Psoas muscle (tissue), 8 donors: ENCODE results near the gene ALK. TPM values are rescaled to one million over a fixed set of nuclear protein-coding genes. Genes with fewer than 3 reads are reported as not detected.

ENCODE experiments used
- ATAC-seq, 4 donors: fragments of 200-7000 bp; cut with Tn5 transposase; one replicate each; pipeline ENCODE4 v1.9.1; 2020; ENCODE audit warnings: moderate library complexity in 3 of 4, mild to moderate bottlenecking in 2 of 4
- DNase-seq, 2 donors: peaks; one replicate each; pipeline ENCODE4 v3.0.0-alpha.2; 2020
- H3K27ac ChIP-seq: fragments of 200-600 bp; one replicate; pipeline ENCODE4 v1.8.0; 2022
- H3K27me3 ChIP-seq, 3 donors: fragments of 200-600 bp in 1 of 3; one replicate each; pipeline versions ENCODE4 v1.6.1 to v1.8.0; 2013 to 2022; ENCODE audit warnings: low read length in 2 of 3, mild to moderate bottlenecking in 2 of 3, moderate library complexity in 1 of 3; ENCODE audit not compliant: insufficient read depth in 3 of 3
- H3K36me3 ChIP-seq, 2 donors: fragments of 200-600 bp in 1 of 2; one replicate each; pipeline versions ENCODE4 v1.6.1 to v1.8.0; 2013 to 2022; ENCODE audit warnings: low read depth in 1 of 2, mild to moderate bottlenecking in 1 of 2, moderate library complexity in 1 of 2; ENCODE audit not compliant: insufficient read depth in 1 of 2
- H3K4me1 ChIP-seq: fragments of 200-600 bp; one replicate; pipeline ENCODE4 v1.8.0; 2022
- H3K4me3 ChIP-seq: fragments of 200-600 bp; one replicate; pipeline ENCODE4 v1.8.0; 2022; ENCODE audit warnings: mild to moderate bottlenecking
- H3K9me3 ChIP-seq: fragments of 200-600 bp; one replicate; pipeline ENCODE4 v1.8.0; 2022
- CTCF ChIP-seq: fragments of 200-600 bp; IDR thresholded peaks from one replicate; pipeline ENCODE4 v1.8.0; 2022; ENCODE audit warnings: antibody characterized with exemption
- WGBS, 3 donors: extraction: QIAGEN DNeasy Blood & Tissue Kit; methylation state at CpG; one replicate each; pipeline versions ENCODE4 v1.1.6 to v1.1.7; 2013; 5-methylcytosine and 5-hydroxymethylcytosine counted together
- intact Hi-C, 2 donors: fragments of 100-400 bp; cut with DNase I; formaldehyde crosslinking; loops; one replicate each; pipeline versions ENCODE4 v1.11.0 to v1.14.2; 2022
- polyA plus RNA-seq, 3 donors: library from polyadenylated mRNA; stranded (reverse); fragments of 200-250 nt; gene quantifications; one replicate each; pipeline ENCODE4 v1.2.3, GENCODE V29; 2013
- total RNA-seq, 4 donors: library from RNA; stranded (reverse); fragmentation: NEBNext Ultra II Directional in 2 of 4; extraction: Animal tissue kit (Norgen Biotek cat#: 25700) in 2 of 4; gene quantifications; one replicate each; pipeline versions ENCODE4 v1.2.1 to v1.2.4, GENCODE V29; 2021 to 2023
- donor health status: healthy with polysubstance abuse.
- donor health status: DM: no; HTN: no; CAD: no; lungs with moderate emphysema.
- donor health status: Bipolar disorder and iron deficiency.
- donor health status: healthy.
- donor health status: DM: yes; HTN: yes; CAD: no.
- donor health status: DM: no; HTN: no; CAD: no.
- donor health status: DM: no; HTN: no; CAD: no.
- donor health status: DM: yes; HTN: yes; CAD: no.

Gene ALK
- total and polyA plus RNA-seq, 7 donors: 0.03 to 0.32 (median 0.08) TPM; not detected in 2

DNA sequence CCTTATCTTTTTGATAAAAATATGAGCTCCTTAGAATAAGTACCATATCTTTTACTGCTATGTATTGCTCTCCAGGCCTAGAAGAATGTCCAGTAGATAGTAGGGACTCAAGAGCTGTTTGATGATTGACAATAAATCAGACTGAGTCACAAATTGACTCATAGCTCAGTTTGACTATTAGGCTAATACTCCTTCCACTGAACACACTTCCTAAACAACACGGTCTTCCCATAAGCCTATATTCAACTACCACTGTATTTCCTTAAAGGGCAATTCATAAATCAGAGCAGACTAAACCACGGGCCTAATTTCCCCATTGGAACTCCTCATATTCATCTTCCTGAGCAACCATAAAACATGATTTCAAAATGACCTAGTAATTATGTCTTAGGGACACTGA, 258.5 kb downstream of the ALK start:
- WGBS, 3 donors: 75 to 76% (median 76%) methylated on average over 2 of the region's 2 CpGs
- TF ChIP-seq CTCF: no peak
- DNase-seq (no peak), ATAC-seq (no peak)
- H3K4me3 ChIP-seq: no peak overlapping the region
- H3K27ac ChIP-seq: no peak overlapping the region
- no peaks in the 10 kb centered on the region for H3K27me3 ChIP-seq
- H3K4me1 ChIP-seq: no peaks in the 10 kb centered on the region
- H3K9me3 ChIP-seq: no peaks in the 10 kb centered on the region
- H3K36me3 ChIP-seq: no peaks in the 10 kb centered on the region
- intact Hi-C loops: no loop called here

- no peak for ATAC-seq
- no peaks in the 10 kb centered on the region for H3K36me3 ChIP-seq
- TF ChIP-seq CTCF: no peak
- H3K27ac ChIP-seq: no peak overlapping the region
- no peak overlapping the region for H3K4me3 ChIP-seq
- 48 to 71% (median 65%) methylated on average over 2 of the region's 2 CpGs for WGBS, 3 donors
- DNase-seq: no peak
- no peaks in the 10 kb centered on the region for H3K27me3 ChIP-seq
- H3K9me3 ChIP-seq: no peaks in the 10 kb centered on the region
- intact Hi-C loops: no loop called here
- H3K4me1 ChIP-seq: no peaks in the 10 kb centered on the region
These were observed 261.2 kb downstream of the ALK start for GRCh38 chr2:29660201-29660600.

DNA sequence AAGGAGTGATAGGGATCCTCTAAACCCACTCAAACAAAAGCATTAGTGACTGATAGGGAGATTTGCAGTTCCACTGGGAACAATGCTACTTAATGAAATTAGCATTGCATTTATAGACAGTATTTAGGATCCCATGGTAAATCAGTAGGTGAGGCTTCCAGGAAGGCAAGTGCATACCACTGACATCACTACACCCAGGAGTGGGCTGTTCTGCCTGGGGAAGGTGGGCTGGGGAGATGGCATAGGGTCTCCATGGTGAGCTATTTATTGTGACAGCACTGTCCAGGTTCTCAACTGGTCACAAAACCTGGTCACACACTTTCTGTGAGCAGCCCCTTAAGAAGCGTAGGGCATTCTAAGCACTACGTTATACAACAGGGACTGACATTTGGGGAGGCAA, 262.2 kb downstream of the ALK start:
- Histone ChIP-seq H3K36me3 (no peaks in the 10 kb centered on the region), H3K4me3 (no peak overlapping the region), H3K4me1 (no peaks in the 10 kb centered on the region), H3K27ac (no peak overlapping the region), H3K27me3 (no peaks in the 10 kb centered on the region), H3K9me3 (no peaks in the 10 kb centered on the region)
- intact Hi-C loops: no loop called here
- TF ChIP-seq CTCF: no peak
- ATAC-seq (no peak), DNase-seq (no peak)
- WGBS, 3 donors: 92 to 100% (median 95%) methylated on average over 2 of the region's 2 CpGs

DNA sequence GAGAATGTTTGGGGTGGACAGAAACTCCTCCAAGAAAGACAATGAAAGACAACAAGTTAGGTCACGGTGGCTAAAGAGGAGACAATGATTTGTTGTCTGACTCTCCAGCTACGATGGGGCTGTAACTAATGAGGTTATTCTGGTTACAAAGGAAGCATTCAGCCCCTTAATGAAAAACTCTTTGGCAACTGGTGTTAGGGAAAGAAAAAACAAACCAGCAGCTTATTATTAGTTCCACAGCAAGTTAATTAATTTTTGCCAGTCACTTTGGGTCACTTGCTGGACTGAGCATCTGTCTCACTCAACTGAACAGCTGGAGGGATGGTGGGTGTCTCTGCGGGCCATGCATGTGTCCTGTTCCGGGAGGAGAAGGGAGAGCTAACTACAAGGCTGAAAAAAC, 263.7 kb downstream of the ALK start:
- TF ChIP-seq CTCF: no peak
- Histone ChIP-seq H3K27ac (no peak overlapping the region), H3K36me3 (no peaks in the 10 kb centered on the region), H3K27me3 (no peaks in the 10 kb centered on the region), H3K4me3 (no peak overlapping the region), H3K9me3 (no peaks in the 10 kb centered on the region), H3K4me1 (no peaks in the 10 kb centered on the region)
- intact Hi-C loops: no loop called here
- 39 to 45% (median 44%) methylated on average over 4 of the region's 4 CpGs for WGBS, 3 donors
- ATAC-seq (no peak), DNase-seq (no peak)

DNA sequence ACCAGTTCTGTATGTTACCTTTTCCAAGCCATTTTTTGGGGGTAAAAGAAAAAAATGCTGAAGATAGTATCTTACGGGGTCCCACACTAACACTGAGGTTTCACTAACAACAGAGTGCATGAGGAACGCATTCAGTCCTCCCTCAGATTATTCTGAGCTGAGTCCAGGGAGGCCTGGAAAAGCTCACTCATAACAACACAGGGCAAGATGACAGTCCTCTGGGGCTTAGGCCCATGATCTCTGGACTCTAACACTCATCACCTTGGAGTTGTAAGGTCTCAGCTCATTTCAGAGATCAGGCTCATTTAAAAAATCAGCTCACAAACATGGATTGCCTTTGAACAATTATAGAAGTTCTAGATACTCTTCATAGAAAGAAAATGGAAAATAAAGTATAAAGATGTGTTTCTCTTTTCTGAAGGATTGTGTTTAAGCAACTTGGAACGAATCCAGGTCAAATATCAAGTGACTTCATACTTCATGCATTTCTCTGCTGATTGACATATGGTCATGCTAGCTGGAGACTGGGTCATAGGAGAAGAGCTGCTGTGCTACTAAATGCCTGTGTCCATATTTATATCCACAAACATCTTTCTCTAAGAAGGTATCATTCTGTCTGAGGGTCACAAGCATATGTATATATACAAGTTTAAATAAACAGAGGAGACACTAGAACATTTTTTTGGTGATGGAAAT, 265.8 kb downstream of the ALK start:
- ATAC-seq (no peak), DNase-seq (no peak)
- Histone ChIP-seq H3K27me3 (no peaks in the 10 kb centered on the region), H3K9me3 (no peaks in the 10 kb centered on the region), H3K36me3 (no peaks in the 10 kb centered on the region), H3K4me3 (no peak overlapping the region), H3K27ac (no peak overlapping the region), H3K4me1 (no peaks in the 10 kb centered on the region)
- no peak for TF ChIP-seq CTCF
- 50 to 62% (median 55%) methylated on average over 3 of the region's 3 CpGs for WGBS, 3 donors
- intact Hi-C loops: no loop called here
